H54 (cell line): ENCODE data around the gene GJA10.
"Not testable (repeated sequence)": the region's sequence is repeated elsewhere in the genome, so short reads cannot be mapped to it uniquely, and the experiment has no call there.

Source experiments
- DNase-seq: peaks from one replicate; pipeline ENCODE4 v3.0.0; 2011; ENCODE audit warnings: low spot score, mixed read lengths; ENCODE audit not compliant: insufficient read length
- FAIRE-seq: peaks from 3 replicates; lab custom pipeline; 2011; peaks lifted over from hg19 to GRCh38; lab: Jason Lieb, UNC
- POLR2A ChIP-seq: IDR thresholded peaks from 2 replicates; pipeline ENCODE4 v1.6.1; 2011; ENCODE audit warnings: low read depth, mild to moderate bottlenecking, low read length

Gene GJA10

GRCh38 chr6:89895276-89895874 lies 1.1 kb downstream of the GJA10 start:
- TF ChIP-seq POLR2A = no peak
- DNase-seq = peak; percentile 13
- FAIRE-seq = no peak

- peak; percentile 65 for FAIRE-seq
Measured at GRCh38 chr6:89910001-89910901, 16.0 kb downstream of the GJA10 start.

DNA sequence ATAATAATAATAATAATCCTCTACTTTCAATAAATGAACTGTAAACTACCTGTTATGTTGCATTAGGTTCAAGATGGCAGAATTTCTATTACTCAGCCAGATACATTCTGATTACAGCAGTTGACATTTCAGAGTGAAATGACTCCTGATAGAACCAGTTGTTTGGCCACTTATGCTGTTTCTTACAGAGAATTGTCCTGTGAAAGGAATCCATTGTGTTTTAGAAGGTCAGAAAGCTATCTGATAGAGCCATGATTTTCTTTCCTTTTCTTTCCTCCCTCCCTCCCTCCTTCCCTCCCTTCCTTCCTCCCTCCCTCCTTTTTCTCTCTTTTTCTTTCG lies 16.6 kb downstream of the GJA10 start:
- FAIRE-seq (no peak), DNase-seq (no peak)
- no peak for TF ChIP-seq POLR2A

More at GRCh38 chr6:89910001-89910901, 16.0 kb downstream of the GJA10 start:
- DNase-seq = not testable (repeated sequence)

DNA sequence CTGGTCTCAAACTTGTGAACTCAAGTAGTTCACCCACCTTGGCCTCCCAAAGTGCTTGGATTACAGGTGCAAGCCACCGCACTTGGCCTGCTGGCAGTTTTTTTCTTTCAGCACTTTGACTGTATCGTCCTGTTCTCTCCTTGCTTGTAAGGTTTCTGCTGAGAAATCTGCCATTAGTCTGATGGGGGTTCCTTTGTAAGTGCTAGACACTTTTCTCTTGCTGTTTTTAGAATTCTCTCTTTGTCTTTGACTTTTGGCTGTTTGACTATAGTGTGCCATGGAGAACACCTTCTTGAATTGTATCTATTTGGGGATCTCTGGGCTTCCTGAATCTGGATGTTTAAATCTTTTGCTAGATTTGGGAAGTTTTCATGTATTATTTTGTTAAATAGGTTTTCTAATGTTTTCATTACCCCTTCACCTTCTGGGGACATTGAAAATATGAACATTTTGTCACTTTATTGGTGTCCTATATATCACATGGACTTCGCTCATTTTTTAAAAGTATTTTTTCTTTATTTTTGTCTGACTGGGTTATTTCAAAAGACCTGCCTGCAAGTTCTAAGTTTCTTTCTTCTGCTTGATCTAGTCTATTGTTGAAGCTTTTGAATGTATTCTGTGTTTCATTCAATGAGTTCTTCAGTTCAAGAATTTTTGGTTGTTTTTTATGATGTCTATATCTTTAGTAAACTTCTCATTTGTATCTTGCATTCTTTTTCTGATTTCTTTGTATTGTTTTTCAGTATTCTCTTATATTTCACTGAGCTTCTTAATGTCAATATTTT lies 22.1 kb downstream of the GJA10 start:
- TF ChIP-seq POLR2A = no peak
- DNase-seq (no peak), FAIRE-seq (no peak)

GRCh38 chr6:89917216-89917615 lies 22.9 kb downstream of the GJA10 start:
- TF ChIP-seq POLR2A = no peak
- no peak for DNase-seq
- FAIRE-seq = no peak

DNA sequence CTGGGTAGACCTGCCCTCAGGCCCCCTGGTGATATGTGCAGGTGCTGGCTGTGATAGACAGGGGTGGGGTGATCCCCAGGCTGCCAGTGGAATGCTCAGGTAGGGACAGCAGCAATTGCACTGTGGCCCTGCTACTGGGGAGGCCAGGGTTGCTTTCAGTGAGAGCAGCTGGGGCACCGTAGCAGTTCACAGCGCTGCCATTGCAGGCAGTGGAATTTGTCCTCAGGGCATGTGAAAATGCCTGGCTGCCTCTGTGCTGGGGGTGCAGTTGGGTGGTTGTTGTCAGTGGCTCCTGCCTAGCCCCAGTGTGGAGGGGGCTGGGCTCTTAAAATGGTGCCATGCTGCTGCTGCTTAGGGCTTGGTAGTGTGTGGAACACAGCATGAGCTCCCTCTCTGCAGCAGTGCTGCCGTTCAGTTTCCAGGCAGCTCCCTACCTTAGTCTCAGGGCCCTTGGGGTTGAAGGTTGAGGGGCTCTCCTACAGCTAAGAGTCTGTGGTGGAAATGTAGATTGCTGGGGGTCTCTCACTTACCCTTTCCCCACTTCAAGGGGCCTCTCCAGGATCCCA lies 23.6 kb downstream of the GJA10 start:
- DNase-seq = no peak
- TF ChIP-seq POLR2A = no peak
- FAIRE-seq = no peak

DNA sequence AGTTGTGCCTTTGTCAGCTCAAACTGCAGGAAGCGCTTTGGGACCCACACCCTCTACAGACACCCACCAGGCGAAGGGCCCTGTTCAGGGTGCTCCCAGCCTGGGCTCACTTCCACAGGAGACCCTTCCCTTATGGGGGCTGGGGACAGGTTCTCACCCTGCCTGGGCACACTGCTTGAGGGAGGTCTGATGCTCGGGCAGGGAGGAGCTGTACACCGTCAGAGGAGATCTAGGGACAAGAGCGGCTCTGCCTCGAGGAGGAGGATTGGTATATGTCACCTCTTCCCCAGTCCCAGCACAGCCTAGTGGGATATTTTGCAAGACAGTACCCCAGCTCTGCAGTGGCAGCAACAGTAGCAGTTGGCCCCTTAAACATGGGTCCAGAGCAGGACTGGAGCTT lies 26.9 kb downstream of the GJA10 start:
- FAIRE-seq = no peak
- TF ChIP-seq POLR2A = no peak
- DNase-seq = no peak

DNA sequence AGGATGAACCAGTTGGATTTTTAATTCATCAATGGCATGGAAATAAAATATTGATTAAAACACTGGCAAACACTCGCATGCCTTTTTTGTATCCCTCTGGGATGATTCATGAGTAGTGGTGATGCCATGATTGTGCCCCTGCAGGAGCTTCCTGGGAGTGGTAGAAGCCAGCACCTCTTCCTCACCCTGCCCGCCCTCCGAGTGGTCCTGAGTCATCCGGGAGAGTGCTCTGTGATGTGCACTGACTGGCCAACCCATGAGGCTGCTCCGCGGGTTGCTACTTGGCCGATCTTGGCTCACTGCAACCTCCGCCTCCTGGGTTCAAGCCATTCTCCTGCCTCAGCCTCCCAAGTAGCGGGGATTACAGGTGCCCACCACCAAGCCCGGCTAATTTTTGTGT lies 27.4 kb downstream of the GJA10 start:
- peak; percentile 54 for DNase-seq
- TF ChIP-seq POLR2A = no peak
- no peak for FAIRE-seq

- DNase-seq = no peak
- no peak for FAIRE-seq
- TF ChIP-seq POLR2A = no peak
Measured at GRCh38 chr6:89924231-89924630, 30.0 kb downstream of the GJA10 start.

GRCh38 chr6:89925826-89926225 lies 31.6 kb downstream of the GJA10 start:
- FAIRE-seq (no peak), DNase-seq (no peak)
- no peak for TF ChIP-seq POLR2A

DNA sequence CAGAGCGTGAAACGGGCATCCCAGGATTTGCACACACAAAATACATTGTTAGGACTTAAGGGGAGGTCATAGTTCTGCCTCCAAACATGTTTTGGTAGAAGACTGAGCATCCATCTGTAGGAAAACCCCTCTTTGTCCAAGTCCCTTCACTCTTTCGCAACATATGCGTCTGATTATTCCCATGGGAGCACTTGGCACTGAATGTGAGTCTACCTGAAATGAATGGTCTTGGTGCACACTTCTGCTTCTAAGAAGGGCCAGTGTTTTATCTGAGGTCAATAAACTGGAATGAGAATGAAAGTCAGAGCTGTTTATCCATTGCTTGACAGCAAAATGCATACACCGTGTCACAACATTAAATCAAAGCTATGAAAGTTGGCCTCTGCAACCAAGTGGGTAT lies 33.0 kb downstream of the GJA10 start:
- no peak for FAIRE-seq
- no peak for DNase-seq
- TF ChIP-seq POLR2A = no peak

DNA sequence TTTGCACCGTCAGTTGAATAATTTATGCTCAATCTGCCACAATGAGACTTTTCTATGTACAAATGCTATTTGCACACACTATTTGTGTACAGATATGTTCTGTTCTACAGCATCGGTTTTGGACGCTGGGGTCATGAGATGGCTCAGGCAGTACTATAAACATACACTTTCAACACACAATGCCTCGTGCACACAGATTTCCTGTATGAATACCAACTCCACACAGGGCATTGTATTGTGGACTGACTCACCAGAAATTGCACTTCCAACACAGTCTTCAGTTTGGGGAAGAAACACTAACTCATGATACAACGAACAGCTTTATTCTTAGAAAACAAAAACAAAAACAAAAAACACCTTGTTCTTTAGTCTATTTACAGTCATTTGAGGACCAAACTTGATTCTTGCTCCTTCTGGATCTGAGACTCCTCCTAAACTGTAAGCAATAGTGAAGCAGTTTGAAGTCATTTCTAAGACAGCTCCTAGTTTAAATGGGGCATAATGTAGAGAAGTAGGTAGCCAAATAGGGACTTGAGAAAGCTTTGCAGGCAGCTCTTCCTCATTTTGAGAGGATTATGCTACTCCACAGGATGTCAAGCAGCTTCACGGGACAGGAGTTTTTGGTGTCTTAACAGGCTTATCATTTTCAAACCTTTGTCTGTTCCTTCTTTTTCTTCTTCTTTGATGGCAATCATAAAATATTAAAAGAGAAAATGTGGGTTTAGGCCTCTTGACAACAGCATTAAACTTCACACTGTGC lies 33.7 kb downstream of the GJA10 start:
- no peak for DNase-seq
- FAIRE-seq = no peak
- no peak for TF ChIP-seq POLR2A

DNA sequence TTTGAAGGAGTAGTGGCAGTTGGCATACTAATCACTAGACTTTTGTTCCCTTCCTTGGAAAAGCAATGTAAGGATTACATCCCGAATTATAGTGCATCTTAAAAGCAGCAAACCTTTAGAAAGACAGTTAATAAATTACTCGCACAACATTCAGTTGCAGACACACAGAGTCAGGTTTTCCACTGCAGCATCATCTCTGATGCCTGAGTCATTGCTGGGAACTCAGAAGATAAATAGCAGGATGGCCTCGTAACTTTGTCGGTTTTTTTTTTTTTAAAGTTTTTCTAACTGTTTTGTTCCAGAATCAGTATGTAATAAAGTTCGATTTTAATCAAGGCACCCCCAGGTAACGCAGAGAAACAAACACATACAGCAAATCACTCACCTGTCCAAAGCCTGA lies 34.3 kb downstream of the GJA10 start:
- TF ChIP-seq POLR2A = no peak
- DNase-seq (no peak), FAIRE-seq (no peak)
